Measurements from ENCODE around the gene SSR2. TPM values are rescaled to one million over a fixed set of nuclear protein-coding genes. Genes with fewer than 3 reads are reported as not detected.

The SSR2 gene
- polyA plus RNA-seq, 1 donor (not counting 4 experiments of a cell fraction or from before 2014, with no cell fraction given): 302 TPM

DNA sequence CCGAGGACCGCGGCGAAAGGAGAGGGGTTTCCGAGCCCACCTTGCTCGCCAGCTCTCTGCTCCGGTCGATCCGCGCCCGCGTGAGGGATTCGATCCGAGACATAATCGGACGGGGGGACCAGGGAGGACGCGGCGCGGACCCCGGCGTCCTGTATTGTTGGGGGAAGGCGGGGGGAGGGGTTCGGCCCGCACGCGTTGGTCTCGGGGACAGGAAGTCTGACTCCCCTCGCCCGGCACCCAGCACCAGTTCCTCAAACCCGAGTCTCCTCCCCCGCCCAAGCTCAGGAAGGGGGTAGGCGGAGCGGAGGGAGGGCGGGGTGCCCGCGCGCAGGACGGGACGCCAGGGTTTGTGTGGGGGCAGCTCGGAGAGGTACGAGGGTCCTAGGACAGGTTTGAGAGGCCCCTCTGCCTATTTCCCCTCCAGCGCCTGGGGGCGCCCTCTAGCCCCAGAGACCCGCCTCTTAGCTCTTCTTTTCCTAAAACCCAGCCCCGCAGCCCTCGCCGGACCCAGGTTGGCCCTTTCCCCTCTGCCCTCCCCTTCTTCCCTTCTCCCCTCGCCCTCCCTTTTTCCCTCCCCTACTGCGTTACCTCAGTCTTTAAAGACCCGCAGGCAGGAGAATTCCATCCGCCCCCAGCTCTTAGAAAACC is 42.3 kb downstream of the SSR2 start, which contains the start of gene ARHGEF2:
Gene ARHGEF2 (minus strand): TSS at position 223 of the 648 bp plus-strand sequence. CDS start 120 bp downstream, at position 103.
- TF ChIP-seq, protein P1, sequence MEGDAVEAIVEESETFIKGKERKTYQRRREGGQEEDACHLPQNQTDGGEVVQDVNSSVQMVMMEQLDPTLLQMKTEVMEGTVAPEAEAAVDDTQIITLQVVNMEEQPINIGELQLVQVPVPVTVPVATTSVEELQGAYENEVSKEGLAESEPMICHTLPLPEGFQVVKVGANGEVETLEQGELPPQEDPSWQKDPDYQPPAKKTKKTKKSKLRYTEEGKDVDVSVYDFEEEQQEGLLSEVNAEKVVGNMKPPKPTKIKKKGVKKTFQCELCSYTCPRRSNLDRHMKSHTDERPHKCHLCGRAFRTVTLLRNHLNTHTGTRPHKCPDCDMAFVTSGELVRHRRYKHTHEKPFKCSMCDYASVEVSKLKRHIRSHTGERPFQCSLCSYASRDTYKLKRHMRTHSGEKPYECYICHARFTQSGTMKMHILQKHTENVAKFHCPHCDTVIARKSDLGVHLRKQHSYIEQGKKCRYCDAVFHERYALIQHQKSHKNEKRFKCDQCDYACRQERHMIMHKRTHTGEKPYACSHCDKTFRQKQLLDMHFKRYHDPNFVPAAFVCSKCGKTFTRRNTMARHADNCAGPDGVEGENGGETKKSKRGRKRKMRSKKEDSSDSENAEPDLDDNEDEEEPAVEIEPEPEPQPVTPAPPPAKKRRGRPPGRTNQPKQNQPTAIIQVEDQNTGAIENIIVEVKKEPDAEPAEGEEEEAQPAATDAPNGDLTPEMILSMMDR (optimal IDR thresholded peaks at IDR 0.05 in 1 of 3, IDR thresholded peaks at IDR 0.05 in 1 of 3, conservative IDR thresholded peaks at IDR 0.05 in 1 of 3; ENCODE audit: extremely low read depth in 1 of 3, insufficient read depth in 2 of 3, low read length in 3 of 3): peak in 1 of 3 experiments; percentile 8
- no peak for TF ChIP-seq EZH2 (IDR thresholded peaks at IDR 0.05; ENCODE audit: low read length)
- no peaks in the 10 kb centered on the region for H3K27me3 ChIP-seq (ENCODE audit: control insufficient read depth, extremely low read depth, insufficient read depth, low read length)
- FAIRE-seq (no peak), DNase-seq (ENCODE audit: low read depth, low spot score) (peak; percentile 40)
- H3K79me2 ChIP-seq (ENCODE audit: control insufficient read depth, insufficient read depth, low read length): peaks cover 58% of the 10 kb centered on the region
- dilution Hi-C loops (cut with MboI; ENCODE audit: extremely low pct_ligation_motif_present, low sequenced_read_pairs): no loop called here
- H3K9ac ChIP-seq (ENCODE audit: control insufficient read depth, extremely low read depth, insufficient read depth, low read length): peak within 1 kb of the TSS; percentile 92
- peak within 1 kb of the TSS; percentile 42 for H2AFZ ChIP-seq (ENCODE audit: control insufficient read depth, low read length)
- H3K4me1 ChIP-seq (ENCODE audit: control insufficient read depth, extremely low read depth, insufficient read depth, low read length): peaks cover 81% of the 10 kb centered on the region
- H3K9me1 ChIP-seq (ENCODE audit: control insufficient read depth, extremely low read depth, insufficient read depth, low read length): peaks cover 8% of the 10 kb centered on the region
- peak within 1 kb of the TSS; percentile 75 to 90 (median 88) for H3K4me3 ChIP-seq (ENCODE audit: control insufficient read depth in 2 of 3, extremely low read depth in 1 of 3, insufficient read depth in 2 of 3, low read depth in 1 of 3, low read length in 3 of 3)
- H4K20me1 ChIP-seq (ENCODE audit: control insufficient read depth, extremely low read depth, insufficient read depth, low read length): peaks cover 25% of the 10 kb centered on the region
- peak within 1 kb of the TSS; percentile 87 for H3K27ac ChIP-seq (ENCODE audit: control insufficient read depth, insufficient read depth, low read length)
- peaks cover 0 to 10% of the 10 kb centered on the region in 2 experiments for H3K36me3 ChIP-seq (ENCODE audit: control insufficient read depth in 2 of 2, extremely low read depth in 1 of 2, insufficient read depth in 2 of 2, low read length in 2 of 2)
- peak within 1 kb of the TSS; percentile 97 for H3K4me2 ChIP-seq (ENCODE audit: control insufficient read depth, extremely low read depth, insufficient read depth, low read depth, low read length)
- no peaks in the 10 kb centered on the region for H3K9me3 ChIP-seq (ENCODE audit: control insufficient read depth, low read depth, low read length)

DNA sequence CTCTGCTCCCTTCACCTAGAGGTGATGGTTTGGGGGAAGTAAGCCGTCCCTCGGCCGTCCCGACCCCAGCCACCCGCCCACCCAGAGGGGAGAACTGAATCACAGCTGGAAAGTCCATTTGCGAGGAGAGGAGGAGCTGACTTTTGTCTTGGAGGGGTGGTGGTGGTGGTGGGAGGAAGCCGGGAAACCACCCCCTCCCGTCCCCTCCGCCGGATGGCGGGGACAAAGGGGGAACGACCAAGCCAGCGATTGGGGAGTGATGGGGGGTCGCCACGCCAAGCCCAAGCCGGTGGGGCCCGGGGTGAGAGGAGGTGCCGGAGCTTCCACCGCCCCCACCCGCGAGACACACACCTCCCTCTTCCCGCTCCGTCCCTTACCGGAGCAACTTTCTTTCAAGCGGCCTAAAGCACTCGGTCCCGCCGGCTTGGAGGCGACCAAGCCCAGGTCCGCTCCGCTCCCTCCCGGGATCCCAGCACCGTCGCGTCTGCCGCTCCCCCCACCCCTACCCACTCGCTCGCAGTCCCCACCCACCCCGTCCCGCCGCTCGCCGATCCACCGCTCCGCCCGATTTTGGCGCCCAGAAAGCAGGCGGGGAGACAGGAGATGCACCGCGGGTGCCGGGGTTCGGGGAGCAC is 42.9 kb downstream of the SSR2 start:
- no peak for DNase-seq (ENCODE audit: low read depth, low spot score)
- H3K27ac ChIP-seq (ENCODE audit: control insufficient read depth, insufficient read depth, low read length): peak overlapping the region; percentile 87
- peak overlapping the region; percentile 92 for H3K4me2 ChIP-seq (ENCODE audit: control insufficient read depth, extremely low read depth, insufficient read depth, low read depth, low read length)
- no peak for FAIRE-seq
- no peaks in the 10 kb centered on the region for H3K27me3 ChIP-seq (ENCODE audit: control insufficient read depth, extremely low read depth, insufficient read depth, low read length)
- no peak for TF ChIP-seq EZH2 (IDR thresholded peaks at IDR 0.05; ENCODE audit: low read length)
- TF ChIP-seq, protein P1 (optimal IDR thresholded peaks at IDR 0.05 in 1 of 3, IDR thresholded peaks at IDR 0.05 in 1 of 3, conservative IDR thresholded peaks at IDR 0.05 in 1 of 3; ENCODE audit: extremely low read depth in 1 of 3, insufficient read depth in 2 of 3, low read length in 3 of 3): no peak
- no peaks in the 10 kb centered on the region for H3K9me3 ChIP-seq (ENCODE audit: control insufficient read depth, low read depth, low read length)
- peak overlapping the region; percentile 75 to 90 (median 88) for H3K4me3 ChIP-seq (ENCODE audit: control insufficient read depth in 2 of 3, extremely low read depth in 1 of 3, insufficient read depth in 2 of 3, low read depth in 1 of 3, low read length in 3 of 3)
- H3K9me1 ChIP-seq (ENCODE audit: control insufficient read depth, extremely low read depth, insufficient read depth, low read length): peaks cover 8% of the 10 kb centered on the region
- peak overlapping the region; percentile 42 for H2AFZ ChIP-seq (ENCODE audit: control insufficient read depth, low read length)
- peaks cover 2 to 10% of the 10 kb centered on the region in 2 experiments for H3K36me3 ChIP-seq (ENCODE audit: control insufficient read depth in 2 of 2, extremely low read depth in 1 of 2, insufficient read depth in 2 of 2, low read length in 2 of 2)
- dilution Hi-C loops (cut with MboI; ENCODE audit: extremely low pct_ligation_motif_present, low sequenced_read_pairs): no loop called here
- H4K20me1 ChIP-seq (ENCODE audit: control insufficient read depth, extremely low read depth, insufficient read depth, low read length): peaks cover 30% of the 10 kb centered on the region
- peak overlapping the region; percentile 92 for H3K9ac ChIP-seq (ENCODE audit: control insufficient read depth, extremely low read depth, insufficient read depth, low read length)
- peaks cover 64% of the 10 kb centered on the region for H3K79me2 ChIP-seq (ENCODE audit: control insufficient read depth, insufficient read depth, low read length)
- H3K4me1 ChIP-seq (ENCODE audit: control insufficient read depth, extremely low read depth, insufficient read depth, low read length): peaks cover 75% of the 10 kb centered on the region
